Endodermal cell (in vitro differentiated cells): ENCODE measurements around the gene PBOV1. TPM values are rescaled to one million over a fixed set of nuclear protein-coding genes. Genes with fewer than 3 reads are reported as not detected.

Experiments
- DNase-seq: peaks from one replicate; pipeline ENCODE4 v3.0.0-alpha.2; 2017
- H3K27ac ChIP-seq: 2 replicates; pipeline ENCODE4 v1.5.1; 2013; ENCODE audit warnings: mild to moderate bottlenecking, low read depth, low read length, moderate library complexity
- H3K27me3 ChIP-seq: 2 replicates; pipeline ENCODE4 v1.6.1; 2013; ENCODE audit warnings: mild to moderate bottlenecking, low read length, moderate library complexity; ENCODE audit not compliant: insufficient read depth, control insufficient read depth, poor library complexity, severe bottlenecking
- H3K36me3 ChIP-seq: 2 replicates; pipeline ENCODE4 v1.7.0; 2013; ENCODE audit warnings: mild to moderate bottlenecking, low read length, moderate library complexity; ENCODE audit not compliant: control insufficient read depth, insufficient read depth
- H3K4me1 ChIP-seq: one replicate; pipeline ENCODE4 v1.7.0; 2013; ENCODE audit warnings: low read length; ENCODE audit not compliant: control insufficient read depth, insufficient read depth
- H3K4me3 ChIP-seq: 2 replicates; pipeline ENCODE4 v1.5.1; 2013; ENCODE audit warnings: mild to moderate bottlenecking, low read length, moderate library complexity
- H3K9ac ChIP-seq: 2 replicates; pipeline ENCODE4 v1.6.1; 2013; ENCODE audit warnings: mild to moderate bottlenecking, low read length, moderate library complexity; ENCODE audit not compliant: poor library complexity, severe bottlenecking; ENCODE audit errors: extremely low read depth
- H3K9me3 ChIP-seq: 2 replicates; pipeline ENCODE4 v1.6.1; 2013; ENCODE audit warnings: mild to moderate bottlenecking, low read length, moderate library complexity; ENCODE audit not compliant: control insufficient read depth
- H3K27ac Mint-ChIP-seq: 2 replicates; pipeline ENCODE4 v1.8.0; 2020; ENCODE audit warnings: mixed read lengths
- H3K27me3 Mint-ChIP-seq: 2 replicates; pipeline ENCODE4 v1.8.0; 2021; ENCODE audit warnings: mild to moderate bottlenecking, mixed read lengths; ENCODE audit not compliant: insufficient read depth
- H3K36me3 Mint-ChIP-seq: 2 replicates; pipeline ENCODE4 v1.8.0; 2020; ENCODE audit warnings: low read depth, mixed read lengths
- H3K4me1 Mint-ChIP-seq: 2 replicates; pipeline ENCODE4 v1.8.0; 2020; ENCODE audit warnings: mixed read lengths
- H3K4me3 Mint-ChIP-seq: 2 replicates; pipeline ENCODE4 v1.8.0; 2020; ENCODE audit warnings: mild to moderate bottlenecking, moderate library complexity, mixed read lengths
- H3K9me3 Mint-ChIP-seq: 2 replicates; pipeline ENCODE4 v1.8.0; 2020; ENCODE audit warnings: mild to moderate bottlenecking, mixed read lengths
- WGBS, 2 experiments: methylation state at CpG; one replicate each; pipeline versions ENCODE4 v1.1.5 to v1.1.7; 2013; ENCODE audit warnings: missing lambda C conversion rate in 2 of 2, mixed read lengths in 1 of 2; ENCODE audit not compliant: insufficient coverage in 1 of 2, insufficient read length in 1 of 2; 5-methylcytosine and 5-hydroxymethylcytosine counted together
- total RNA-seq, 2 donors: library from RNA; stranded (reverse); fragmentation: NEBNext Ultra II Directional in 1 of 2; extraction: Animal tissue kit (Norgen Biotek cat#: 25700) in 1 of 2; gene quantifications; 2 replicates in 1 of 2; 3 replicates in 1 of 2; pipeline ENCODE4 v1.2.1, GENCODE V29; 2021
- TF ChIP-seq, protein P1 (sequence below): fragments of 200-600 bp; sonication (generic); conservative IDR thresholded peaks from 2 replicates; pipeline ENCODE4 v1.5.0; 2021; ENCODE audit warnings: antibody characterized with exemption, mild to moderate bottlenecking

Gene PBOV1
- total RNA-seq, 2 donors from 2014 or later: not detected

DNA sequence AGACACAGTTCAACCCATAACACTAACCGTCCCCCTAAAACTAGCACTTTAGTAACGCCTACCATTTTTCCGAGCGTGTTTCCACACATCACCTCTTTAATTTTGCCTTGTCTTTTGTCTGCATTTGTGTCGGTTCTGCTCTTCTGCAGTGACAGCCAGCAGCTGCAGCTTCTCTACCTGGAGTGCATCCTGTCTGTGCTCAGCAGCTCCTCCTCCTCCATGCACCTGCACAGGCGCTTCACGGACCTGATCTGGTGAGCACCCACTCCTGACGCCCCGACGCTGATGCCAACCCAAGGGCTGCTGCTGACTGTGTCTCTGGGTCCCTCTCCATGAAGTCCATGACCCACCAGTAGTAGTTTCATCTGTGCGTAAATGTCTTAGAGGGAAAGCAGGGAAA, 35.4 kb upstream of the PBOV1 start:
- Histone ChIP-seq H3K4me3 (no peak overlapping the region), H3K9ac (no peak overlapping the region), H3K27ac (no peak overlapping the region), H3K27me3 (no peaks in the 10 kb centered on the region), H3K4me1 (no peaks in the 10 kb centered on the region), H3K36me3 (peaks cover 43% of the 10 kb centered on the region), H3K9me3 (no peaks in the 10 kb centered on the region)
- Mint-ChIP-seq H3K4me3 (no peak overlapping the region), H3K36me3 (peaks cover 4% of the 10 kb centered on the region), H3K27ac (no peak overlapping the region), H3K9me3 (no peaks in the 10 kb centered on the region), H3K4me1 (no peaks in the 10 kb centered on the region), H3K27me3 (no peaks in the 10 kb centered on the region)
- WGBS, 2 experiments: 91 to 95% methylated on average over 8 to 11 of the region's 11 CpGs
- TF ChIP-seq, protein P1, sequence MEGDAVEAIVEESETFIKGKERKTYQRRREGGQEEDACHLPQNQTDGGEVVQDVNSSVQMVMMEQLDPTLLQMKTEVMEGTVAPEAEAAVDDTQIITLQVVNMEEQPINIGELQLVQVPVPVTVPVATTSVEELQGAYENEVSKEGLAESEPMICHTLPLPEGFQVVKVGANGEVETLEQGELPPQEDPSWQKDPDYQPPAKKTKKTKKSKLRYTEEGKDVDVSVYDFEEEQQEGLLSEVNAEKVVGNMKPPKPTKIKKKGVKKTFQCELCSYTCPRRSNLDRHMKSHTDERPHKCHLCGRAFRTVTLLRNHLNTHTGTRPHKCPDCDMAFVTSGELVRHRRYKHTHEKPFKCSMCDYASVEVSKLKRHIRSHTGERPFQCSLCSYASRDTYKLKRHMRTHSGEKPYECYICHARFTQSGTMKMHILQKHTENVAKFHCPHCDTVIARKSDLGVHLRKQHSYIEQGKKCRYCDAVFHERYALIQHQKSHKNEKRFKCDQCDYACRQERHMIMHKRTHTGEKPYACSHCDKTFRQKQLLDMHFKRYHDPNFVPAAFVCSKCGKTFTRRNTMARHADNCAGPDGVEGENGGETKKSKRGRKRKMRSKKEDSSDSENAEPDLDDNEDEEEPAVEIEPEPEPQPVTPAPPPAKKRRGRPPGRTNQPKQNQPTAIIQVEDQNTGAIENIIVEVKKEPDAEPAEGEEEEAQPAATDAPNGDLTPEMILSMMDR: no peak
- no peak for DNase-seq

DNA sequence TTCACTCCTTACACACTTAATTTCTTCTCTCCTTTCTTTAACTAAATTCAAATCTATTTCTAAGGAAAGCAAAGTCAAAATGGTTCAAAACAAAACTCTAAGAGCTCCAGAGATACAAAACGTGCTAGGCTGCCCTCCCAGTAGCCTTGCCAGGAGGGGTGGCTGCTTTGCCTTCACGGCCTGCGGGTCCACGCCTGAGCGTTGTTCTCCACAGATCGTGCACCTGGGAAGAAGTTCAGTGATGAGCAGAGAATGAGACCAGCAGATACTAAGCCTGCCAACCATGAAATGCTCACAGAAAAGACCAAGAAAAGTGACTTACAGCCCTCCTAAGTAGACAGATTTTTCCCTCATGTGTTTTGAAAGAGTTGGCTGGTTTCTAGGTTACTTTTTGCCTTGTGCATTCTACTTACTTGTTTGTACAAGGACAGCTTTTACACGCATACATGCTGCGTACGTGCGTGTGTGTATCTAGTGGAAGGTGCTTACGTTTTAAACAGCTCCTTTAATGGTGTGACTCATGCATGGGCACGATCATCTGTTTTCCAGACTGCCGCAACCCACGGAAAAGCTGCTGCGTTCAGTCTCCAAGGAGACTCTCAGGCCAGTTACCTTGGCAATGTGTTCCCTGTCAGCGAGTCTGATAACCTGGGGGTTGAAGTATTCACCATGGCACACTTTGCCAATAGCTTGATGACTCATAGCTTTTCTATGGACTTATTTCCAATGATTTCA, 32.4 kb upstream of the PBOV1 start:
- H3K9me3 Mint-ChIP-seq: no peaks in the 10 kb centered on the region
- H3K27ac ChIP-seq: no peak overlapping the region
- H3K9ac ChIP-seq: no peak overlapping the region
- no peaks in the 10 kb centered on the region for H3K27me3 ChIP-seq
- no peak overlapping the region for H3K4me3 ChIP-seq
- H3K4me1 Mint-ChIP-seq: no peaks in the 10 kb centered on the region
- no peaks in the 10 kb centered on the region for H3K27me3 Mint-ChIP-seq
- H3K4me3 Mint-ChIP-seq: no peak overlapping the region
- H3K36me3 Mint-ChIP-seq: peaks cover 4% of the 10 kb centered on the region
- 93% methylated on average over 11 to 16 of the region's 16 CpGs for WGBS, 2 experiments
- no peaks in the 10 kb centered on the region for H3K9me3 ChIP-seq
- no peak for DNase-seq
- H3K4me1 ChIP-seq: no peaks in the 10 kb centered on the region
- peak overlapping the region; percentile 37 for H3K27ac Mint-ChIP-seq
- peaks cover 21% of the 10 kb centered on the region for H3K36me3 ChIP-seq
- TF ChIP-seq, protein P1: no peak

DNA sequence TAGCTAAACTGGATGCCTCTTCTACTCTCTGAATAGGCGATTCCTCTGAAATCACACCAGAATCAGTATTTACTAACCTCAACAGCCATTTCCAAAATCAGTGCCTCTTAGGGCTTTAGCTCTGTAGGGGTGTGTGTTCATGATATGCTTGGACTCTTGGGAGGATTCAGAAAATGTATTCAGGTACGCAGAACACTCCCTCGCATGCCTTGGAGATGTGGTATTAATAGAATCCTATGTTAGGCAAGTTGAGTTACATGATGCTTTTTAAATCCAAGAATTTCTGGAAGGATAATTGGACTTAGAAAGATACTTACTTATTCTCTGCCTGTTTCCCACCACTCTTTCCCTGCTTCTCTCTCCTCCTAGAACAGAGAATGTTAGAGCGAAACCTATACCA, 31.8 kb upstream of the PBOV1 start:
- TF ChIP-seq, protein P1: no peak
- no peaks in the 10 kb centered on the region for H3K9me3 Mint-ChIP-seq
- 93 to 100% methylated on average over 3 to 4 of the region's 4 CpGs for WGBS, 2 experiments
- no peak overlapping the region for H3K27ac ChIP-seq
- H3K36me3 ChIP-seq: peaks cover 16% of the 10 kb centered on the region
- no peaks in the 10 kb centered on the region for H3K27me3 ChIP-seq
- H3K4me3 Mint-ChIP-seq: no peak overlapping the region
- H3K4me1 ChIP-seq: no peaks in the 10 kb centered on the region
- peaks cover 2% of the 10 kb centered on the region for H3K36me3 Mint-ChIP-seq
- DNase-seq: no peak
- no peaks in the 10 kb centered on the region for H3K9me3 ChIP-seq
- no peaks in the 10 kb centered on the region for H3K27me3 Mint-ChIP-seq
- no peak overlapping the region for H3K27ac Mint-ChIP-seq
- no peaks in the 10 kb centered on the region for H3K4me1 Mint-ChIP-seq
- no peak overlapping the region for H3K4me3 ChIP-seq
- H3K9ac ChIP-seq: no peak overlapping the region
